K562 (cell line): Measurements from ENCODE around the gene GLP1R. TPM values are rescaled to one million over a fixed set of nuclear protein-coding genes. Genes with fewer than 3 reads are reported as not detected.

Experiments used
- ARHGAP35 ChIP-seq: fragments of 450-650 bp; IDR thresholded peaks from 2 replicates; pipeline ENCODE4 v1.6.1; 2018; ENCODE audit not compliant: partially characterized antibody
- RHOXF2B ChIP-seq: fragments of 250-450 bp; sonication (Bioruptor Pico); conservative IDR thresholded peaks from 2 replicates; pipeline ENCODE4 v1.5.1; 2021
- SRSF9 ChIP-seq: fragments of 200-400 bp; formaldehyde crosslinking; IDR thresholded peaks from 2 replicates; pipeline ENCODE4 v1.6.1; 2017; ENCODE audit warnings: low read depth, low read length, borderline replicate concordance
- polyA plus RNA-seq, 8 experiments: library from polyadenylated mRNA; depleted of rRNA in 4 of 8; stranded (reverse) in 5 of 8; unstranded in 3 of 8; fragments of >200 nt; fragmentation: Nextera tagmentation in 2 of 8; fragmentation: Illumina TruSeq in 1 of 8; extraction: Ambion mirVana in 2 of 8; extraction: Trizol in 1 of 8; gene quantifications; 2 replicates each; pipeline versions ENCODE4 v1.2.1 to v1.2.3, GENCODE V29; 2011 to 2014; ENCODE audit warnings: inconsistent platforms in 1 of 8, missing spikeins in 1 of 8
- total RNA-seq, 7 experiments: library from RNA; depleted of rRNA in 6 of 7; stranded (reverse); fragments of >200 nt in 6 of 7; fragmentation: Illumina TruSeq in 2 of 7; extraction: Trizol in 2 of 7; gene quantifications; 2 replicates each; pipeline versions ENCODE4 v1.2.1 to v1.2.3, GENCODE V29; 2011 to 2021; ENCODE audit warnings: low replicate concordance in 1 of 7
- TF ChIP-seq, protein P1 (sequence below): sonication (generic); formaldehyde crosslinking; IDR thresholded peaks from 2 replicates; pipeline ENCODE4 v1.8.0; 2023; ENCODE audit warnings: mild to moderate bottlenecking, missing genetic modification reagents
- TF ChIP-seq, protein P2 (sequence below): fragments of 450-650 bp; IDR thresholded peaks from 2 replicates; pipeline ENCODE4 v1.6.1; 2016; ENCODE audit warnings: mild to moderate bottlenecking, moderate library complexity

Gene GLP1R
- total and polyA plus RNA-seq, 9 of the 15 experiments (the other 6 are each of a cell fraction or from before 2014, with no cell fraction given) = not detected

DNA sequence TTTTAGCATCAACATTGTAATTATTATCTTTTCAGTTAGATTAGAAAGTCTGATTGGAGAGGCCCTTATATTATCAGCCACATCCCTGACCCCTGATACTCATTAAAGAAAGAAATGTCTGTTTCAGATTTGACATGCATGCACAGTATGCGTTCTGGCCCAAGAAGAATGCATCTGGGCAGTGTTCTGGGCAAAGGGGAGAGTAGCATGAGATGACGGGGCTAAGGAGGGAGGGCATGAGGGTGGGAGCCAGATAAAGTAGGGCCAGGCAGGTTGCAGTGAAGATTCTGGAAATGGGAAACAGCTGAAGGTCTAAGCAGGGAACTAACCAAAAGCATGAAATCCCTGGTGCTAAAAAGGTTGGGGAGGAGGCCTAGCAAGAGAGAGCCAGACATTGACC lies 59.1 kb downstream of the GLP1R start (continued):
- TF ChIP-seq, protein P1, sequence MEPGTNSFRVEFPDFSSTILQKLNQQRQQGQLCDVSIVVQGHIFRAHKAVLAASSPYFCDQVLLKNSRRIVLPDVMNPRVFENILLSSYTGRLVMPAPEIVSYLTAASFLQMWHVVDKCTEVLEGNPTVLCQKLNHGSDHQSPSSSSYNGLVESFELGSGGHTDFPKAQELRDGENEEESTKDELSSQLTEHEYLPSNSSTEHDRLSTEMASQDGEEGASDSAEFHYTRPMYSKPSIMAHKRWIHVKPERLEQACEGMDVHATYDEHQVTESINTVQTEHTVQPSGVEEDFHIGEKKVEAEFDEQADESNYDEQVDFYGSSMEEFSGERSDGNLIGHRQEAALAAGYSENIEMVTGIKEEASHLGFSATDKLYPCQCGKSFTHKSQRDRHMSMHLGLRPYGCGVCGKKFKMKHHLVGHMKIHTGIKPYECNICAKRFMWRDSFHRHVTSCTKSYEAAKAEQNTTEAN (CRISPR knock-in tag) = no peak
- TF ChIP-seq, protein P2, sequence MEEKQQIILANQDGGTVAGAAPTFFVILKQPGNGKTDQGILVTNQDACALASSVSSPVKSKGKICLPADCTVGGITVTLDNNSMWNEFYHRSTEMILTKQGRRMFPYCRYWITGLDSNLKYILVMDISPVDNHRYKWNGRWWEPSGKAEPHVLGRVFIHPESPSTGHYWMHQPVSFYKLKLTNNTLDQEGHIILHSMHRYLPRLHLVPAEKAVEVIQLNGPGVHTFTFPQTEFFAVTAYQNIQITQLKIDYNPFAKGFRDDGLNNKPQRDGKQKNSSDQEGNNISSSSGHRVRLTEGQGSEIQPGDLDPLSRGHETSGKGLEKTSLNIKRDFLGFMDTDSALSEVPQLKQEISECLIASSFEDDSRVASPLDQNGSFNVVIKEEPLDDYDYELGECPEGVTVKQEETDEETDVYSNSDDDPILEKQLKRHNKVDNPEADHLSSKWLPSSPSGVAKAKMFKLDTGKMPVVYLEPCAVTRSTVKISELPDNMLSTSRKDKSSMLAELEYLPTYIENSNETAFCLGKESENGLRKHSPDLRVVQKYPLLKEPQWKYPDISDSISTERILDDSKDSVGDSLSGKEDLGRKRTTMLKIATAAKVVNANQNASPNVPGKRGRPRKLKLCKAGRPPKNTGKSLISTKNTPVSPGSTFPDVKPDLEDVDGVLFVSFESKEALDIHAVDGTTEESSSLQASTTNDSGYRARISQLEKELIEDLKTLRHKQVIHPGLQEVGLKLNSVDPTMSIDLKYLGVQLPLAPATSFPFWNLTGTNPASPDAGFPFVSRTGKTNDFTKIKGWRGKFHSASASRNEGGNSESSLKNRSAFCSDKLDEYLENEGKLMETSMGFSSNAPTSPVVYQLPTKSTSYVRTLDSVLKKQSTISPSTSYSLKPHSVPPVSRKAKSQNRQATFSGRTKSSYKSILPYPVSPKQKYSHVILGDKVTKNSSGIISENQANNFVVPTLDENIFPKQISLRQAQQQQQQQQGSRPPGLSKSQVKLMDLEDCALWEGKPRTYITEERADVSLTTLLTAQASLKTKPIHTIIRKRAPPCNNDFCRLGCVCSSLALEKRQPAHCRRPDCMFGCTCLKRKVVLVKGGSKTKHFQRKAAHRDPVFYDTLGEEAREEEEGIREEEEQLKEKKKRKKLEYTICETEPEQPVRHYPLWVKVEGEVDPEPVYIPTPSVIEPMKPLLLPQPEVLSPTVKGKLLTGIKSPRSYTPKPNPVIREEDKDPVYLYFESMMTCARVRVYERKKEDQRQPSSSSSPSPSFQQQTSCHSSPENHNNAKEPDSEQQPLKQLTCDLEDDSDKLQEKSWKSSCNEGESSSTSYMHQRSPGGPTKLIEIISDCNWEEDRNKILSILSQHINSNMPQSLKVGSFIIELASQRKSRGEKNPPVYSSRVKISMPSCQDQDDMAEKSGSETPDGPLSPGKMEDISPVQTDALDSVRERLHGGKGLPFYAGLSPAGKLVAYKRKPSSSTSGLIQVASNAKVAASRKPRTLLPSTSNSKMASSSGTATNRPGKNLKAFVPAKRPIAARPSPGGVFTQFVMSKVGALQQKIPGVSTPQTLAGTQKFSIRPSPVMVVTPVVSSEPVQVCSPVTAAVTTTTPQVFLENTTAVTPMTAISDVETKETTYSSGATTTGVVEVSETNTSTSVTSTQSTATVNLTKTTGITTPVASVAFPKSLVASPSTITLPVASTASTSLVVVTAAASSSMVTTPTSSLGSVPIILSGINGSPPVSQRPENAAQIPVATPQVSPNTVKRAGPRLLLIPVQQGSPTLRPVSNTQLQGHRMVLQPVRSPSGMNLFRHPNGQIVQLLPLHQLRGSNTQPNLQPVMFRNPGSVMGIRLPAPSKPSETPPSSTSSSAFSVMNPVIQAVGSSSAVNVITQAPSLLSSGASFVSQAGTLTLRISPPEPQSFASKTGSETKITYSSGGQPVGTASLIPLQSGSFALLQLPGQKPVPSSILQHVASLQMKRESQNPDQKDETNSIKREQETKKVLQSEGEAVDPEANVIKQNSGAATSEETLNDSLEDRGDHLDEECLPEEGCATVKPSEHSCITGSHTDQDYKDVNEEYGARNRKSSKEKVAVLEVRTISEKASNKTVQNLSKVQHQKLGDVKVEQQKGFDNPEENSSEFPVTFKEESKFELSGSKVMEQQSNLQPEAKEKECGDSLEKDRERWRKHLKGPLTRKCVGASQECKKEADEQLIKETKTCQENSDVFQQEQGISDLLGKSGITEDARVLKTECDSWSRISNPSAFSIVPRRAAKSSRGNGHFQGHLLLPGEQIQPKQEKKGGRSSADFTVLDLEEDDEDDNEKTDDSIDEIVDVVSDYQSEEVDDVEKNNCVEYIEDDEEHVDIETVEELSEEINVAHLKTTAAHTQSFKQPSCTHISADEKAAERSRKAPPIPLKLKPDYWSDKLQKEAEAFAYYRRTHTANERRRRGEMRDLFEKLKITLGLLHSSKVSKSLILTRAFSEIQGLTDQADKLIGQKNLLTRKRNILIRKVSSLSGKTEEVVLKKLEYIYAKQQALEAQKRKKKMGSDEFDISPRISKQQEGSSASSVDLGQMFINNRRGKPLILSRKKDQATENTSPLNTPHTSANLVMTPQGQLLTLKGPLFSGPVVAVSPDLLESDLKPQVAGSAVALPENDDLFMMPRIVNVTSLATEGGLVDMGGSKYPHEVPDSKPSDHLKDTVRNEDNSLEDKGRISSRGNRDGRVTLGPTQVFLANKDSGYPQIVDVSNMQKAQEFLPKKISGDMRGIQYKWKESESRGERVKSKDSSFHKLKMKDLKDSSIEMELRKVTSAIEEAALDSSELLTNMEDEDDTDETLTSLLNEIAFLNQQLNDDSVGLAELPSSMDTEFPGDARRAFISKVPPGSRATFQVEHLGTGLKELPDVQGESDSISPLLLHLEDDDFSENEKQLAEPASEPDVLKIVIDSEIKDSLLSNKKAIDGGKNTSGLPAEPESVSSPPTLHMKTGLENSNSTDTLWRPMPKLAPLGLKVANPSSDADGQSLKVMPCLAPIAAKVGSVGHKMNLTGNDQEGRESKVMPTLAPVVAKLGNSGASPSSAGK = no peak
- TF ChIP-seq SRSF9 (no peak), ARHGAP35 (no peak), RHOXF2B (CRISPR knock-in tag) (no peak)
